Measurements from ENCODE around the gene SKA2.
"Not testable (repeated sequence)": the region's sequence is repeated elsewhere in the genome, so short reads cannot be mapped to it uniquely, and the experiment has no call there.

The SKA2 gene

GRCh38 chr17:59154721-59155438 is at the start of gene SKA2:
Gene SKA2, minus strand, starts transcription at chr17:59155186. Its CDS starts 23 bp downstream, at chr17:59155163.
- DNase-seq: peak; percentile 98

GRCh38 chr17:59202320-59202719 is 47.3 kb upstream of the SKA2 start:
- no peak for DNase-seq

- no peak for DNase-seq
Observed at GRCh38 chr17:59199398-59199797, 44.4 kb upstream of the SKA2 start.

- no peak for DNase-seq
Observed at GRCh38 chr17:59193336-59193862, 38.4 kb upstream of the SKA2 start.

GRCh38 chr17:59190806-59191205 is 35.8 kb upstream of the SKA2 start:
- no peak for DNase-seq

- no peak for DNase-seq
Observed at GRCh38 chr17:59186850-59187249, 31.9 kb upstream of the SKA2 start.

GRCh38 chr17:59185997-59186396 is 31.0 kb upstream of the SKA2 start:
- DNase-seq: no peak

- DNase-seq: no peak
Observed at GRCh38 chr17:59181481-59181880, 26.5 kb upstream of the SKA2 start.

GRCh38 chr17:59180626-59181025 is 25.6 kb upstream of the SKA2 start:
- DNase-seq: no peak

- DNase-seq: not testable (repeated sequence)
Observed at GRCh38 chr17:59179601-59180000, 24.6 kb upstream of the SKA2 start.

- no peak for DNase-seq
Observed at GRCh38 chr17:59178266-59178985, 23.4 kb upstream of the SKA2 start.

GRCh38 chr17:59175076-59175475 is 20.1 kb upstream of the SKA2 start:
- no peak for DNase-seq

GRCh38 chr17:59174671-59175070 is 19.7 kb upstream of the SKA2 start:
- DNase-seq: no peak

GRCh38 chr17:59172436-59173004 is 17.5 kb upstream of the SKA2 start:
- DNase-seq: no peak

- no peak for DNase-seq
Observed at GRCh38 chr17:59167571-59168001, 12.6 kb upstream of the SKA2 start.

- DNase-seq: peak; percentile 48
Observed at GRCh38 chr17:59165933-59166342, 11.0 kb upstream of the SKA2 start.

GRCh38 chr17:59161477-59161876 is 6.5 kb upstream of the SKA2 start:
- DNase-seq: no peak

GRCh38 chr17:59160157-59161025 is 5.4 kb upstream of the SKA2 start:
- DNase-seq: no peak

GRCh38 chr17:59155439-59156177 is 622 bp upstream of the SKA2 start, which contains the start of gene PRR11:
Gene PRR11, plus strand, starts transcription at chr17:59155746. Its CDS starts 14,007 bp downstream, at chr17:59169753.
- DNase-seq: peak; percentile 93

- peak; percentile 56 for DNase-seq
Observed at GRCh38 chr17:59154292-59154720, 680 bp downstream of the SKA2 start.

- DNase-seq: no peak
Observed at GRCh38 chr17:59152925-59153324, 2.1 kb downstream of the SKA2 start.

- DNase-seq: no peak
Observed at GRCh38 chr17:59151591-59151990, 3.4 kb downstream of the SKA2 start.
